SK-N-SH treated with all-trans-retinoic acid at 6 μM for 48 hours (cell line): ENCODE data around the gene SCN7A.

Source experiments
- ATAC-seq: fragments of 200-7000 bp; cut with Tn5 transposase; 3 replicates; pipeline ENCODE4 v1.9.1; 2020; ENCODE audit warnings: mild to moderate bottlenecking, moderate library complexity
- ARNTL ChIP-seq: fragments of 450-650 bp; formaldehyde crosslinking; IDR thresholded peaks from 2 replicates; pipeline ENCODE4 v1.5.0; 2020; ENCODE audit warnings: low read depth, mild to moderate bottlenecking, moderate library complexity, borderline replicate concordance
- BACH2 ChIP-seq: fragments of 250-450 bp; sonication (Bioruptor Pico); IDR thresholded peaks from 2 replicates; pipeline ENCODE4 v1.9.0; 2021; ENCODE audit warnings: mild to moderate bottlenecking, borderline replicate concordance
- CSDC2 ChIP-seq: fragments of 250-450 bp; sonication (Bioruptor Pico); IDR thresholded peaks from 2 replicates; pipeline ENCODE4 v1.5.0; 2020; ENCODE audit warnings: mild to moderate bottlenecking, moderate library complexity
- ESRRG ChIP-seq: fragments of 250-450 bp; sonication (Bioruptor Pico); IDR thresholded peaks from 2 replicates; pipeline ENCODE4 v1.6.1; 2021; ENCODE audit warnings: mild to moderate bottlenecking
- GLIS3 ChIP-seq: fragments of 250-450 bp; sonication (Bioruptor Pico); IDR thresholded peaks from 2 replicates; pipeline ENCODE4 v1.5.0; 2020; ENCODE audit warnings: mild to moderate bottlenecking, moderate library complexity
- ISL1 ChIP-seq: fragments of 250-450 bp; sonication (Bioruptor Pico); IDR thresholded peaks from 2 replicates; pipeline ENCODE4 v2.1.2; 2022; ENCODE audit warnings: mild to moderate bottlenecking, moderate library complexity
- OSR1 ChIP-seq: fragments of 250-450 bp; sonication (Bioruptor Pico); IDR thresholded peaks from 2 replicates; pipeline ENCODE4 v1.8.0; 2022; ENCODE audit warnings: moderate library complexity, mild to moderate bottlenecking, inconsistent platforms
- PPARA ChIP-seq: fragments of 250-450 bp; sonication (Bioruptor Pico); IDR thresholded peaks from 2 replicates; pipeline ENCODE4 v1.5.0; 2020; ENCODE audit warnings: mild to moderate bottlenecking, borderline replicate concordance
- RARB ChIP-seq: fragments of 250-450 bp; sonication (Bioruptor Pico); IDR thresholded peaks from 2 replicates; pipeline ENCODE4 v1.8.0; 2021; ENCODE audit warnings: mild to moderate bottlenecking, moderate library complexity
- SNAI2 ChIP-seq: fragments of 250-450 bp; sonication (Bioruptor Pico); IDR thresholded peaks from 2 replicates; pipeline ENCODE4 v1.5.0; 2020; ENCODE audit warnings: mild to moderate bottlenecking, moderate library complexity
- TCF4 ChIP-seq: fragments of 250-450 bp; sonication (Bioruptor Pico); IDR thresholded peaks from 2 replicates; pipeline ENCODE4 v1.8.0; 2021; ENCODE audit warnings: mild to moderate bottlenecking, moderate library complexity, borderline replicate concordance
- ZC3H10 ChIP-seq: fragments of 250-450 bp; sonication (Bioruptor Pico); IDR thresholded peaks from 2 replicates; pipeline ENCODE4 v1.5.1; 2021; ENCODE audit warnings: mild to moderate bottlenecking, moderate library complexity
- ZFP3 ChIP-seq: fragments of 250-450 bp; sonication (Bioruptor Pico); IDR thresholded peaks from 2 replicates; pipeline ENCODE4 v1.5.0; 2020; ENCODE audit warnings: mild to moderate bottlenecking, moderate library complexity
- ZFP30 ChIP-seq: fragments of 450-650 bp; formaldehyde crosslinking; IDR thresholded peaks from 2 replicates; pipeline ENCODE4 v1.5.0; 2022; ENCODE audit warnings: mild to moderate bottlenecking, moderate library complexity
- ZNF565 ChIP-seq: fragments of 450-650 bp; formaldehyde crosslinking; conservative IDR thresholded peaks from 2 replicates; pipeline ENCODE4 v1.5.0; 2020; ENCODE audit warnings: low read depth, mild to moderate bottlenecking, moderate library complexity
- ZNF70 ChIP-seq: fragments of 450-650 bp; formaldehyde crosslinking; IDR thresholded peaks from 2 replicates; pipeline ENCODE4 v1.5.0; 2020; ENCODE audit warnings: mild to moderate bottlenecking, moderate library complexity
- ZNF8 ChIP-seq: fragments of 450-650 bp; formaldehyde crosslinking; IDR thresholded peaks from 2 replicates; pipeline ENCODE4 v1.5.0; 2020; ENCODE audit warnings: mild to moderate bottlenecking, moderate library complexity
- TF ChIP-seq, protein P1 (sequence below): fragments of 250-450 bp; sonication (Bioruptor Pico); IDR thresholded peaks from 2 replicates; pipeline ENCODE4 v1.5.1; 2021; ENCODE audit warnings: mild to moderate bottlenecking, moderate library complexity
- TF ChIP-seq, protein P2 (sequence below): fragments of 250-450 bp; sonication (Bioruptor Pico); IDR thresholded peaks from 2 replicates; pipeline ENCODE4 v1.5.1; 2020; ENCODE audit warnings: low read depth, mild to moderate bottlenecking, moderate library complexity
- TF ChIP-seq, protein P3 (sequence below): fragments of 250-450 bp; sonication (Bioruptor Pico); IDR thresholded peaks from 2 replicates; pipeline ENCODE4 v1.8.0; 2021; ENCODE audit warnings: low read depth, mild to moderate bottlenecking, moderate library complexity, borderline replicate concordance

Gene SCN7A

DNA sequence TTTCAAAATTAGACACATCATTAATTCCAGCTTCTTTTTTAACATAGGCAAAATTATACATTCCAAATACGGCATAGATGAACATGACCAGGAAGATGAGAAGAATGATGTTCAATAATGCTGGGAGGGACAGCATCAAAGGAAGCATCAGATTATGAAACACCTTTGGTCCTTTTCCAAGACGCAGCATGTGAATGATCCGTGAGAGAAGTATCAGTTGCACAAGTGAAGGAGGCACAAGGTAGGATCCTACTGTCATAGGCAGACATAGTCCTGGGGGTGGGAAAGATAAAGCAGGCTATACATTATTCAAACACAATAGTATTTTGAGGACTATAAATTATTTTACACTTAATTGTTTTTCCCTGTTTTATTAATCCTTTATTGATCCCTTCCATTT is 87.7 kb downstream of the SCN7A start:
- TF ChIP-seq, protein P1, sequence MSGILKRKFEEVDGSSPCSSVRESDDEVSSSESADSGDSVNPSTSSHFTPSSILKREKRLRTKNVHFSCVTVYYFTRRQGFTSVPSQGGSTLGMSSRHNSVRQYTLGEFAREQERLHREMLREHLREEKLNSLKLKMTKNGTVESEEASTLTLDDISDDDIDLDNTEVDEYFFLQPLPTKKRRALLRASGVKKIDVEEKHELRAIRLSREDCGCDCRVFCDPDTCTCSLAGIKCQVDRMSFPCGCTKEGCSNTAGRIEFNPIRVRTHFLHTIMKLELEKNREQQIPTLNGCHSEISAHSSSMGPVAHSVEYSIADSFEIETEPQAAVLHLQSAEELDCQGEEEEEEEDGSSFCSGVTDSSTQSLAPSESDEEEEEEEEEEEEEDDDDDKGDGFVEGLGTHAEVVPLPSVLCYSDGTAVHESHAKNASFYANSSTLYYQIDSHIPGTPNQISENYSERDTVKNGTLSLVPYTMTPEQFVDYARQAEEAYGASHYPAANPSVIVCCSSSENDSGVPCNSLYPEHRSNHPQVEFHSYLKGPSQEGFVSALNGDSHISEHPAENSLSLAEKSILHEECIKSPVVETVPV = no peak
- TF ChIP-seq GLIS3 (CRISPR knock-in tag) (no peak), ESRRG (CRISPR knock-in tag) (no peak), ZFP3 (CRISPR knock-in tag) (no peak), OSR1 (CRISPR knock-in tag) (no peak), PPARA (no peak)
- no peak for ATAC-seq

DNA sequence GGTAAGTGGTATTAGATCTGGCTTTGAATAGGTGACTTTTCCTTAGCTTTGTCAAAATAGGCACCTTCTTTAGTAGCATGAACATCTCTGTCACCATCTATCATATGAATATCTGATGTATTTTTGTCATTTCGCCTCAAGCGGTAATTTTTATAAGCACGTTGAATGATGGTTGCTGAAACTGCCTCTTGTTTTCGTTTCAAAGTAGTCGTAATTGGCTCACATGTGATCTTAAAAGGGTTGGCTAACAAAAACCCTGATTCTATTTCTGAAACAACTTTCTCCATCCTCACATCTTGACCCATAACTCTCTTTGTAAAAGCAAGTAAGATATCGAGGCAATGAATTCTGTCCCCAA is 88.5 kb downstream of the SCN7A start:
- no peak for TF ChIP-seq ESRRG (CRISPR knock-in tag)
- no peak for TF ChIP-seq CSDC2 (CRISPR knock-in tag)
- TF ChIP-seq, protein P2, sequence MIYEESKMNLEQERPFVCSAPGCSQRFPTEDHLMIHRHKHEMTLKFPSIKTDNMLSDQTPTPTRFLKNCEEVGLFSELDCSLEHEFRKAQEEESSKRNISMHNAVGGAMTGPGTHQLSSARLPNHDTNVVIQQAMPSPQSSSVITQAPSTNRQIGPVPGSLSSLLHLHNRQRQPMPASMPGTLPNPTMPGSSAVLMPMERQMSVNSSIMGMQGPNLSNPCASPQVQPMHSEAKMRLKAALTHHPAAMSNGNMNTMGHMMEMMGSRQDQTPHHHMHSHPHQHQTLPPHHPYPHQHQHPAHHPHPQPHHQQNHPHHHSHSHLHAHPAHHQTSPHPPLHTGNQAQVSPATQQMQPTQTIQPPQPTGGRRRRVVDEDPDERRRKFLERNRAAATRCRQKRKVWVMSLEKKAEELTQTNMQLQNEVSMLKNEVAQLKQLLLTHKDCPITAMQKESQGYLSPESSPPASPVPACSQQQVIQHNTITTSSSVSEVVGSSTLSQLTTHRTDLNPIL = no peak
- TF ChIP-seq ZNF565 (CRISPR knock-in tag) = no peak
- TF ChIP-seq ISL1 (CRISPR knock-in tag) = no peak
- TF ChIP-seq ZFP30 (CRISPR knock-in tag) = no peak
- TF ChIP-seq ZNF8 (CRISPR knock-in tag) = no peak
- no peak for TF ChIP-seq ZFP3 (CRISPR knock-in tag)
- TF ChIP-seq GLIS3 (CRISPR knock-in tag) = no peak
- no peak for TF ChIP-seq ARNTL (CRISPR knock-in tag)
- no peak for TF ChIP-seq TCF4 (CRISPR knock-in tag)
- no peak for TF ChIP-seq BACH2 (CRISPR knock-in tag)
- no peak for ATAC-seq

DNA sequence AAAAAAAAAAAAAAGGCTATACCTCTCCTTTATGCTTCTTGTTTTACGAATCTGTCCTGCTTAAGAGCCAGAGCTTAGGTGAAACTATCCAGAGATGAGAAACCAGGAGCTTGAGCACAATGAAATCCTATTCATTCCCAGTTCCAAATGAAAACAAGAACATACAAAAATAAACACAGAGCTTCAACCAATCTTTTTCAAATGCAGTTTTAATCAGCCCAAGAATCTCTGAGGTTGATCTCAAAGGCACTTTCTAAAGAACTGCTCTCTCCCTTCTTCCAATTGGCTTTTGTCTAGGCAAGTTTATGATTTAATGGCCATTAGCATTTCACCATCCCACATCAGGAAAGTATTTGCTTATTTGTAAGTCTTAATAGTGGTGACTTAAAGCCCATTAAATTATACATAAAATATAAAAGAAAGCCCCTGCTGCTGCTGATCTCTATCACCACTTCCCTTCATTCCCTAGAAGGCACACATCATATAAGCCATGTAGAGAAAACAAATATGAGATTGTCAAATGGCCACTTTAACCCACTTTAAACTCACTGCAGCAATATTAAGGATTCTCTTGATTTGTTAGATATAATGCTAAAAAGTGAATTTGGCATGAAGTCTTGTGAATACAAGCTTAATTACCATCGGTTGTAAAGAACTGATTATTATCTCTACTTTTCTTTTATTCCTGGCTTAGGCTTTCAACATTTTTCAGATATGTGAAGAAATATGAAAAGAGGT is 89.0 kb downstream of the SCN7A start:
- ATAC-seq = peak; percentile 24; the same call in 1 of the 3 replicates
- TF ChIP-seq TCF4 (CRISPR knock-in tag) (peak; percentile 14; the same call in 1 of the 2 replicates), ZNF70 (no peak), PPARA (no peak), ISL1 (CRISPR knock-in tag) (peak; percentile 41), OSR1 (CRISPR knock-in tag) (no peak), ZFP30 (CRISPR knock-in tag) (no peak), ARNTL (CRISPR knock-in tag) (no peak)
- TF ChIP-seq, all 23 proteins: peak for 2

DNA sequence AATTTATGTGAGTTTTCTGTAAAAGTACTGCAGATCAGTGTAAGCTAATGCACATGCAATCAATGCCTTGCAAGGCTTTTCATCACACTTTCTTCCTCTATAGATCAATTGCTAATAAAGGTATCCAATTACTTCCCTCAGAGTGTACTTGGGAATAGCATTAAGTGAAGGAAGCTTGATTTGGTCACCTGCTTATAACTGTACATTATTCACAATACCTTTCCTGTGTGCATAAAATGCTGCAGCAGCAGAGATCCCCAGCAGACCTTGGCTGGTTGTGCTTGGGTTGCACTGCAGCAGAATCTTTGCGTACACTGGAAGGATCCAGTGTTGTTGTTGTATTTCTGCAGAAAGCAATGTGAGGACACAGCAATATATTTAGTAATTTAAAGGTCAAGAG is 99.8 kb downstream of the SCN7A start:
- no peak for ATAC-seq
- TF ChIP-seq, protein P1 = no peak
- TF ChIP-seq ESRRG (CRISPR knock-in tag) (no peak), ARNTL (CRISPR knock-in tag) (no peak), GLIS3 (CRISPR knock-in tag) (no peak), PPARA (no peak), ZFP3 (CRISPR knock-in tag) (no peak), CSDC2 (CRISPR knock-in tag) (no peak), ZNF565 (CRISPR knock-in tag) (no peak), ZNF8 (CRISPR knock-in tag) (no peak), TCF4 (CRISPR knock-in tag) (no peak)

DNA sequence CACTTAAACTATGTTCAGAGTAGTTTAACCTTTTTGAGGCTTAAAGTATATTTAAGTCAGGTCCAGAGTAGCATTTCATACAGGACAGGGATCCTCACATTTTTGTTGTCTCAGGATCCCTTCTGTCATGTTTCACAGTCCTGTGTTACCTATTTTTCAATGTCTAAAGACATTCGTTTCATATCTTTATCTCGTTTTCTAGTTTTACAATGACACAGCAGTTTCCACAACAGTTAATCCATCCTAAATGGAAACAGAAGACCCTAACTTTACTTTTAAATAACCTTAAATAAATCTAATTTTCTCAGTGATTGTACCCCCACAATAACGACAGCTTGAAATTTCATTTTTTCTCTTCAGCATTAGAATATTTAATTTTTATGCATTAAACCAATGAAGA is 101.0 kb downstream of the SCN7A start:
- TF ChIP-seq PPARA = no peak
- TF ChIP-seq ZC3H10 = no peak
- TF ChIP-seq RARB (CRISPR knock-in tag) = no peak
- TF ChIP-seq, protein P1 = no peak
- TF ChIP-seq SNAI2 (CRISPR knock-in tag) = no peak
- TF ChIP-seq, protein P3, sequence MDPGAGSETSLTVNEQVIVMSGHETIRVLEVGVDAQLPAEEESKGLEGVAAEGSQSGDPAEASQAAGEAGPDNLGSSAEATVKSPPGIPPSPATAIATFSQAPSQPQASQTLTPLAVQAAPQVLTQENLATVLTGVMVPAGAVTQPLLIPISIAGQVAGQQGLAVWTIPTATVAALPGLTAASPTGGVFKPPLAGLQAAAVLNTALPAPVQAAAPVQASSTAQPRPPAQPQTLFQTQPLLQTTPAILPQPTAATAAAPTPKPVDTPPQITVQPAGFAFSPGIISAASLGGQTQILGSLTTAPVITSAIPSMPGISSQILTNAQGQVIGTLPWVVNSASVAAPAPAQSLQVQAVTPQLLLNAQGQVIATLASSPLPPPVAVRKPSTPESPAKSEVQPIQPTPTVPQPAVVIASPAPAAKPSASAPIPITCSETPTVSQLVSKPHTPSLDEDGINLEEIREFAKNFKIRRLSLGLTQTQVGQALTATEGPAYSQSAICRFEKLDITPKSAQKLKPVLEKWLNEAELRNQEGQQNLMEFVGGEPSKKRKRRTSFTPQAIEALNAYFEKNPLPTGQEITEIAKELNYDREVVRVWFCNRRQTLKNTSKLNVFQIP (CRISPR knock-in tag) = no peak
- no peak for TF ChIP-seq OSR1 (CRISPR knock-in tag)
- ATAC-seq = no peak
